ENCODE data around the gene PLCG2.
A peak's percentile ranks its signal among the peaks of the same experiment; 100 is the strongest.
"Not testable (repeated sequence)": the region's sequence is repeated elsewhere in the genome, so short reads cannot be mapped to it uniquely, and the experiment has no call there.

The PLCG2 gene

GRCh38 chr16:81940781-81941560, 161.9 kb downstream of the PLCG2 start:
- no peak for DNase-seq

- no peak for DNase-seq
These were observed 163.0 kb downstream of the PLCG2 start for GRCh38 chr16:81942007-81942601.

- no peak for DNase-seq
These were observed 166.6 kb downstream of the PLCG2 start for GRCh38 chr16:81945665-81946064.

- no peak for DNase-seq
These were observed 167.1 kb downstream of the PLCG2 start for GRCh38 chr16:81946206-81946605.

GRCh38 chr16:81951564-81951963, 172.5 kb downstream of the PLCG2 start:
- no peak for DNase-seq

- DNase-seq = no peak
These were observed 177.3 kb downstream of the PLCG2 start for GRCh38 chr16:81956213-81956948.

- DNase-seq = no peak
These were observed 185.7 kb downstream of the PLCG2 start for GRCh38 chr16:81964808-81965207.

GRCh38 chr16:81967358-81967757, 188.3 kb downstream of the PLCG2 start:
- no peak for DNase-seq

- no peak for DNase-seq
These were observed 192.8 kb downstream of the PLCG2 start for GRCh38 chr16:81971853-81972252.

- no peak for DNase-seq
These were observed 194.6 kb downstream of the PLCG2 start for GRCh38 chr16:81973737-81974136.

- no peak for DNase-seq
These were observed 196.5 kb downstream of the PLCG2 start for GRCh38 chr16:81975637-81976036.

- DNase-seq = not testable (repeated sequence)
These were observed 198.3 kb downstream of the PLCG2 start for GRCh38 chr16:81977335-81977942.

- no peak for DNase-seq
These were observed 208.0 kb downstream of the PLCG2 start for GRCh38 chr16:81987121-81987520.

GRCh38 chr16:81987706-81988105, 208.6 kb downstream of the PLCG2 start:
- no peak for DNase-seq

- DNase-seq = no peak
These were observed 213.8 kb downstream of the PLCG2 start for GRCh38 chr16:81992859-81993258.

- no peak for DNase-seq
These were observed 215.4 kb downstream of the PLCG2 start for GRCh38 chr16:81994485-81994884.

GRCh38 chr16:81995651-81996050, 216.6 kb downstream of the PLCG2 start:
- no peak for DNase-seq

GRCh38 chr16:81996664-81997509, 217.8 kb downstream of the PLCG2 start:
- DNase-seq = no peak

- DNase-seq = no peak
These were observed 218.6 kb downstream of the PLCG2 start for GRCh38 chr16:81997738-81998137.

- DNase-seq = no peak
These were observed 223.7 kb downstream of the PLCG2 start for GRCh38 chr16:82002831-82003230.

- DNase-seq = peak; percentile 26
These were observed 225.5 kb downstream of the PLCG2 start for GRCh38 chr16:82004601-82005000.
